Stomach smooth muscle (tissue), 2 donors: ENCODE measurements around the gene KCNQ1OT1.

Source experiments
- H3K27ac ChIP-seq: one replicate; pipeline ENCODE4 v1.7.0; 2013; ENCODE audit warnings: mild to moderate bottlenecking, low read length, inconsistent platforms
- H3K27me3 ChIP-seq, 2 donors: one replicate each; pipeline ENCODE4 v1.7.0; 2013; ENCODE audit warnings: low read length in 2 of 2; ENCODE audit not compliant: insufficient read depth in 2 of 2, control insufficient read depth in 1 of 2
- H3K36me3 ChIP-seq, 2 donors: one replicate each; pipeline ENCODE4 v1.7.0; 2013; ENCODE audit warnings: low read length in 2 of 2; ENCODE audit not compliant: control insufficient read depth in 2 of 2, insufficient read depth in 2 of 2
- H3K4me1 ChIP-seq: one replicate; pipeline ENCODE4 v1.7.0; 2013; ENCODE audit warnings: low read length; ENCODE audit not compliant: control insufficient read depth, insufficient read depth
- H3K4me3 ChIP-seq, 2 donors: one replicate each; pipeline ENCODE4 v1.7.0; 2013; ENCODE audit warnings: low read length in 2 of 2
- H3K9ac ChIP-seq, 2 donors: one replicate each; pipeline ENCODE4 v1.7.0; 2013; ENCODE audit warnings: low read length in 2 of 2, mild to moderate bottlenecking in 1 of 2
- H3K9me3 ChIP-seq, 2 donors: one replicate each; pipeline ENCODE4 v1.7.0; 2013; ENCODE audit warnings: low read length in 2 of 2; ENCODE audit not compliant: control insufficient read depth in 2 of 2
- donor health status: healthy.
- donor health status: Pancreatic carcinoma.

KCNQ1OT1 gene

DNA sequence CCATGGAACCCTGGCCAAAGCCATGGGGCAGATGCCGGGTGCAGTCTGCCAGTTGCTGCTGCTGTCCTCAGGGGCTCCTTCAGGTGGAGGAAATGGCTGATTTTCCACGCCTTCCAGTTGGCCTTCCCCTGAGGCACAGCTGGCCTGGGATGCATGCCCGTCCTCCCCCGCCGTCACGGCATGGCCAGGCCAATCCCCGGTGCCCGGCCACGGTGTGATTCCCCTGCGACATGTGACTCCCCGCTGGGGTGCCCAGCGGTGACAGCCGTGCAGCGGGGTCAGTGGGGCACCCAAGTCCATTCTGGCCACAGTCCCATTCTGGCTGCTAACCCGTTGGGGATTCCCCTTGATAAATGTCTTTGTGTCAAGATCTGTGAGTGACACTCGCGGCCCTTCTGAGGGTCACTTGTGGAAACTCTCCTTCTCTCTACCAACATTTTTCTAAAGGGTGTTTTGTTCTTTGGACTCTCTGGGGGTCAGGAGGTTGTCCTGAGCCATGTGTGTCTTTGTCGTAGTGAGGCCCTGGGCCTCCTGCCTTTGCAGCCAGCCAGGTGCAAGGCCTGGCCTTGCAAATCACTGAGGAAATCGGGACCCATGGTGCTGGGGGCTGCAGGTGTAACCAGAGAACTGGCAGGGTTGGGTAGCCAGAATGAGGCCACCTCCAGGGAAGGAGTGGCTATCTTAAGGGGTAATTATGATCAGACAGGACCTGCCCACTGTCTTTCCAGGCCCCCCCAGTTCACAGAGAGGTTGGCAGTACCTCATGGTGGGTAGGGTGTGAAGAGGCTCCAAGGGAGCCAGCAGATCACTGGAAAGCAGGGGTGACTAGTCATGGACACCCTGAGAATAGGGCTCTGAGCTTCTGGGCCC lies 37.1 kb downstream of the KCNQ1OT1 start:
- Histone ChIP-seq H3K36me3 (no peaks in the 10 kb centered on the region), H3K9ac (no peak overlapping the region), H3K4me1 (peaks cover 20% of the 10 kb centered on the region), H3K4me3 (no peak overlapping the region), H3K27ac (no peak overlapping the region), H3K27me3 (no peaks in the 10 kb centered on the region), H3K9me3 (peaks cover 0 to 3% of the 10 kb centered on the region in 2 donors)

DNA sequence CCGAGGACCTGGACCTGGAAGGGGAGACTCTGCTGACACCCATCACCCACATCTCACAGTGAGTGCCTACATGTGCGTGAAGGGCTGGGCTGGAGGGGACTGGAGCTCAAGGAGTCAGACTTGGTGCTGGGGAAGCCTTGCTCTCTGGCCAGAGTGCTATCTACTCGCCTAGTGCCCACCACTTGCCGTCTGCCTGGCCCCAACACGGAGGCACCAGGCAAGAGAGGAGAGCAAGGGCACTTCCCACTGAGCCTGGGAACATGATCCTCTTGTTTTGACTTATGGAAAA lies 37.8 kb downstream of the KCNQ1OT1 start:
- Histone ChIP-seq H3K36me3 (no peaks in the 10 kb centered on the region), H3K27ac (no peak overlapping the region)

DNA sequence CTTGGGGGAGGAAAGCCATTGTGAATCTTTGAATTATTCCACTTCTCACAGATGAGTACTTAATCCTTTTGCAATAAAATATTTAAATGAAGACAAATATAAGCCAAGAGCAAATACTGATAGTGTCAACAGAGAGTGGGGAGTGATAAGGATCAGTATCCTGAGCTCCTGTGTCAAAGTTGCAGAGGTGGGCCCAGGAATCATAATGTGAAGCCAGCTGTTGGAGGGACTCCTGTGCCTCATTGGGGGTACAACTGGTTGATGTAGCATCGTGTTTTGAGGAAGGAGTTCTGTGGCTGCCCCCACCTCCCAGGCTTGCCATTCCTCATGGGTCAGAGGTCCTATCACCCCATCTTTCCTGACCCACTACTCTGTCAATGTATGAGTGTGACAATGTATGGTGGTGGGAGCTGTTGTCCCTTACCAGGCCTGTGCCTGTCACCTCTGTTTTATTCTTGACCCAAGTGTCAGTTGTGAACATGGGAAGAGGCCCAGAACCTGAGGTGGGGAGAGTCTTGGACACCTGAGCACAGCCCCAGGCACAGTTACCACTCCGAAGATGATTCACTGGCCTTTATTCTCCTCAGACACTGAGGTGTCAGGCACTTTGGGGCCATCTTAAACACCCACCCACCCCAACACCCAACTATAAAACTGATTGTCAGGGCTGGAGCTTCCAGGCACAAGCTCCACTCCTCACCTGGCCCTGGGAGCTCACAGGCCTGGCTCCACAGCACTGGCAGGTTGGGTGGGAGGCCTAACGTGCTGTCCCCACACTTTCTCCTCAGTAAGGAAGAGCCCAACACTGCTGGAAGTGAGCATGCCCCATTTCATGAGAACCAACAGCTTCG lies 38.4 kb downstream of the KCNQ1OT1 start:
- H3K9ac ChIP-seq, result no peak overlapping the region
- peaks cover 0 to 3% of the 10 kb centered on the region in 2 donors for H3K9me3 ChIP-seq
- no peak overlapping the region for H3K4me3 ChIP-seq
- H3K4me1 ChIP-seq, result peaks cover 11% of the 10 kb centered on the region
- H3K27ac ChIP-seq, result no peak overlapping the region
- no peaks in the 10 kb centered on the region for H3K27me3 ChIP-seq
- H3K36me3 ChIP-seq, result no peaks in the 10 kb centered on the region

More for the DNA sequence above, 37.8 kb downstream of the KCNQ1OT1 start:
- Histone ChIP-seq H3K9ac (no peak overlapping the region), H3K27me3 (no peaks in the 10 kb centered on the region), H3K4me1 (peaks cover 17% of the 10 kb centered on the region), H3K9me3 (peaks cover 0 to 3% of the 10 kb centered on the region in 2 donors), H3K4me3 (no peak overlapping the region)

DNA sequence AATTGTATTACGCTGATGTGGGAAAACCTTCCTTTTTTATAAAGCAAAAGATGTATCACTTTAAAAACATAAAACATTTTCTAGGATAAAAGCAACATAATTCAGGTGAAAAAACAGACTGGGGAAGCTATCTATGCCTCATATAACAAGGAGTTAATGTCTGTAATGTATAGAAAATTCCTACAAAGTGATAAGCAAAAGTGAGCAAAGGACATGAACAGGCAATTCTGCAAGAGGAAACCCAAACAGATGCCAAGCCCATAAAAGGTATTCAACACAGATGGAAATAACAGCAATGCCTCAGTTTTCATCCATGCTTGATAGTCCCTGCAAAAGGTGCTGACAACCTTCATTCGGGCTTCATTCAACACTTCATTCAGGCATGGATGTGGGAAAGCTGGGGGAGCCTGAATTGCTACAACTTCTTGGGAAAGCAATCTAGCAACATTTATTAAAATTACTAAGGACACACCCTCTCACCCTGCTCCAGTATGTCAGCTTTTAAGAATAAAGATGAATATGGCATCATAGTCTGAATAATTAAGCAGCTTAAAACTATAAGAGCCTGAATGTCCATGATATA lies 39.3 kb downstream of the KCNQ1OT1 start:
- H3K9ac ChIP-seq, result no peak overlapping the region
- H3K27me3 ChIP-seq, result no peaks in the 10 kb centered on the region
- no peak overlapping the region for H3K27ac ChIP-seq
- peaks cover 0 to 3% of the 10 kb centered on the region in 2 donors for H3K9me3 ChIP-seq
- peaks cover 1% of the 10 kb centered on the region for H3K4me1 ChIP-seq
- H3K36me3 ChIP-seq, result no peaks in the 10 kb centered on the region
- H3K4me3 ChIP-seq, result no peak overlapping the region

- Histone ChIP-seq H3K27ac (no peak overlapping the region), H3K9me3 (peaks cover 3 to 7% of the 10 kb centered on the region in 2 donors), H3K4me3 (no peak overlapping the region), H3K9ac (no peak overlapping the region), H3K4me1 (no peaks in the 10 kb centered on the region), H3K36me3 (no peaks in the 10 kb centered on the region), H3K27me3 (no peaks in the 10 kb centered on the region)
Observed at GRCh38 chr11:2657697-2658284, 42.0 kb downstream of the KCNQ1OT1 start.

DNA sequence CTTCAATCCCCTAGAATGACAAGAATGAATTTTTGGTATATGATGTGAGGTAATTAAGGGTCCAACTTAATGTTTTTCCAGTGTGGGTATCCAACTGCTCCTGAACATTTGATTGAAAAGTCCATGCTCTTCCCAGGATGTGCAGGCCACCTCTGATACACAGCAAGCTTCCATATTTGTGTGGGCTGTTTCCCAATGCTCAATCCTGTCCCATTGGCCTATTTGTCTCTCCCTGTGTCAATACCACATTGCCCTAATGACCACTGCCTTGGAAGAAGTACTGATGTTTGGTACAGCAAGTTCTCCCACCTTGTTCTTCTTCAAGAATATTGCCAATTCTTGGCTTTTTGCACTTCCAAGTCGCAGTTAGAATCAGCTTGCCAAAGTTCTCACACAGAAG lies 42.9 kb downstream of the KCNQ1OT1 start:
- peaks cover 3 to 11% of the 10 kb centered on the region in 2 donors for H3K9me3 ChIP-seq
- no peaks in the 10 kb centered on the region for H3K36me3 ChIP-seq
- H3K9ac ChIP-seq, result no peak overlapping the region
- H3K4me3 ChIP-seq, result no peak overlapping the region
- H3K4me1 ChIP-seq, result no peaks in the 10 kb centered on the region
- H3K27me3 ChIP-seq, result no peaks in the 10 kb centered on the region
- H3K27ac ChIP-seq, result no peak overlapping the region

GRCh38 chr11:2655834-2656622 lies 43.8 kb downstream of the KCNQ1OT1 start:
- no peak overlapping the region for H3K9ac ChIP-seq
- no peaks in the 10 kb centered on the region for H3K27me3 ChIP-seq
- H3K9me3 ChIP-seq, result peaks cover 3 to 16% of the 10 kb centered on the region in 2 donors
- H3K36me3 ChIP-seq, result no peaks in the 10 kb centered on the region
- no peak overlapping the region for H3K27ac ChIP-seq
- H3K4me3 ChIP-seq, result no peak overlapping the region
- H3K4me1 ChIP-seq, result no peaks in the 10 kb centered on the region

- Histone ChIP-seq H3K4me3 (no peak overlapping the region), H3K9ac (no peak overlapping the region), H3K36me3 (no peaks in the 10 kb centered on the region), H3K27me3 (no peaks in the 10 kb centered on the region), H3K9me3 (peaks cover 0 to 24% of the 10 kb centered on the region in 2 donors), H3K4me1 (no peaks in the 10 kb centered on the region), H3K27ac (no peak overlapping the region)
Observed at GRCh38 chr11:2655016-2655719, 44.6 kb downstream of the KCNQ1OT1 start.

GRCh38 chr11:2653930-2654739 lies 45.7 kb downstream of the KCNQ1OT1 start:
- no peaks in the 10 kb centered on the region for H3K4me1 ChIP-seq
- no peak overlapping the region for H3K4me3 ChIP-seq
- no peak overlapping the region for H3K27ac ChIP-seq
- no peaks in the 10 kb centered on the region for H3K27me3 ChIP-seq
- H3K9me3 ChIP-seq, result peaks cover 0 to 30% of the 10 kb centered on the region in 2 donors
- no peaks in the 10 kb centered on the region for H3K36me3 ChIP-seq
- no peak overlapping the region for H3K9ac ChIP-seq
